Liver (tissue), 9 donors: ENCODE data around the gene GLB1L2. TPM values are rescaled to one million over a fixed set of nuclear protein-coding genes. Genes with fewer than 3 reads are reported as not detected.

ENCODE experiments used
- DNase-seq: peaks from one replicate; pipeline ENCODE4 v3.0.0-alpha.2; 2017; ENCODE audit warnings: low spot score
- H3K27ac ChIP-seq, 2 donors: one replicate each; pipeline ENCODE4 v1.7.0; 2013; ENCODE audit warnings: inconsistent platforms in 2 of 2, low read length in 2 of 2, control low read depth in 1 of 2, low read depth in 1 of 2, mild to moderate bottlenecking in 1 of 2
- H3K27me3 ChIP-seq, 4 donors: one replicate each; pipeline versions ENCODE4 v1.6.1 to v1.7.0; 2013; ENCODE audit warnings: low read length in 3 of 4, inconsistent platforms in 1 of 4, mild to moderate bottlenecking in 1 of 4, moderate library complexity in 1 of 4; ENCODE audit not compliant: control insufficient read depth in 4 of 4, insufficient read depth in 4 of 4
- H3K36me3 ChIP-seq, 4 donors: one replicate each; pipeline versions ENCODE4 v1.6.1 to v1.7.0; 2013; ENCODE audit warnings: low read length in 3 of 4, mild to moderate bottlenecking in 3 of 4, low read depth in 1 of 4, moderate library complexity in 1 of 4; ENCODE audit not compliant: control insufficient read depth in 4 of 4, insufficient read depth in 3 of 4
- H3K4me1 ChIP-seq, 4 donors: one replicate each; pipeline versions ENCODE4 v1.6.1 to v1.7.0; 2013; ENCODE audit warnings: low read length in 3 of 4, mild to moderate bottlenecking in 3 of 4, moderate library complexity in 1 of 4; ENCODE audit not compliant: control insufficient read depth in 4 of 4, insufficient read depth in 4 of 4
- H3K4me3 ChIP-seq, 3 donors: one replicate each; pipeline versions ENCODE4 v1.6.1 to v1.7.0; 2013; ENCODE audit warnings: low read length in 3 of 3, control low read depth in 1 of 3, low read depth in 1 of 3, mild to moderate bottlenecking in 1 of 3
- H3K9ac ChIP-seq, 2 donors: one replicate each; pipeline ENCODE4 v1.7.0; 2013; ENCODE audit warnings: low read length in 2 of 2, mild to moderate bottlenecking in 2 of 2, moderate library complexity in 2 of 2, control low read depth in 1 of 2, low read depth in 1 of 2
- H3K9me3 ChIP-seq, 4 donors: one replicate each; pipeline versions ENCODE4 v1.6.1 to v1.7.0; 2013; ENCODE audit warnings: low read length in 3 of 4; ENCODE audit not compliant: control insufficient read depth in 4 of 4
- ATF3 ChIP-seq: IDR thresholded peaks from 2 replicates; pipeline ENCODE4 v1.6.1; 2016; ENCODE audit warnings: antibody characterized with exemption
- CTCF ChIP-seq: fragments of 150-350 bp; IDR thresholded peaks from 2 replicates; pipeline ENCODE4 v1.5.1; 2017; ENCODE audit warnings: improper control_type of control experiment, low read depth, low read length; ENCODE audit not compliant: missing input control
- EGR1 ChIP-seq, 2 donors: IDR thresholded peaks; 2 replicates each; pipeline ENCODE4 v1.6.1; 2016 to 2018; ENCODE audit warnings: antibody characterized with exemption in 2 of 2, low read depth in 2 of 2
- FOXA1 ChIP-seq: IDR thresholded peaks from 2 replicates; pipeline ENCODE4 v1.6.1; 2016; ENCODE audit warnings: antibody characterized with exemption
- FOXA2 ChIP-seq: IDR thresholded peaks from 2 replicates; pipeline ENCODE4 v1.6.1; 2016; ENCODE audit warnings: antibody characterized with exemption
- GABPA ChIP-seq, 2 donors: IDR thresholded peaks in 1 of 2; conservative IDR thresholded peaks in 1 of 2; 2 replicates each; pipeline ENCODE4 v1.6.1; 2016; ENCODE audit warnings: antibody characterized with exemption in 2 of 2, mild to moderate bottlenecking in 1 of 2, moderate library complexity in 1 of 2
- HNF4A ChIP-seq, 2 donors: conservative IDR thresholded peaks; 2 replicates each; pipeline ENCODE4 v1.6.1; 2016; ENCODE audit warnings: antibody characterized with exemption in 2 of 2, mild to moderate bottlenecking in 2 of 2
- HNF4G ChIP-seq: IDR thresholded peaks from 2 replicates; pipeline ENCODE4 v1.6.1; 2016; ENCODE audit warnings: antibody characterized with exemption
- JUND ChIP-seq, 2 donors: IDR thresholded peaks; 2 replicates each; pipeline ENCODE4 v1.6.1; 2016; ENCODE audit warnings: antibody characterized with exemption in 2 of 2
- MAX ChIP-seq: IDR thresholded peaks from 2 replicates; pipeline ENCODE4 v1.6.1; 2016; ENCODE audit warnings: antibody characterized with exemption
- NR2F2 ChIP-seq: IDR thresholded peaks from 2 replicates; pipeline ENCODE4 v1.6.1; 2016; ENCODE audit warnings: antibody characterized with exemption
- RAD21 ChIP-seq, 2 donors: IDR thresholded peaks; 2 replicates each; pipeline ENCODE4 v1.6.1; 2016; ENCODE audit warnings: antibody characterized with exemption in 2 of 2, mild to moderate bottlenecking in 2 of 2
- REST ChIP-seq: IDR thresholded peaks from 2 replicates; pipeline ENCODE4 v1.6.1; 2016; ENCODE audit warnings: antibody characterized with exemption, mild to moderate bottlenecking
- RXRA ChIP-seq, 2 donors: IDR thresholded peaks; 2 replicates each; pipeline ENCODE4 v1.6.1; 2017 to 2018; ENCODE audit warnings: antibody characterized with exemption in 2 of 2, mild to moderate bottlenecking in 1 of 2
- SP1 ChIP-seq: IDR thresholded peaks from 2 replicates; pipeline ENCODE4 v1.6.1; 2018; ENCODE audit warnings: antibody characterized with exemption, mild to moderate bottlenecking
- TAF1 ChIP-seq: conservative IDR thresholded peaks from 2 replicates; pipeline ENCODE4 v1.6.1; 2016; ENCODE audit warnings: antibody characterized with exemption, mild to moderate bottlenecking
- YY1 ChIP-seq: IDR thresholded peaks from 2 replicates; pipeline ENCODE4 v1.6.1; 2016; ENCODE audit warnings: antibody characterized with exemption, mild to moderate bottlenecking
- ZBTB33 ChIP-seq: IDR thresholded peaks from 2 replicates; pipeline ENCODE4 v1.6.1; 2016; ENCODE audit warnings: antibody characterized with exemption
- WGBS: extraction: QIAGEN DNeasy Blood & Tissue Kit; methylation state at CpG from one replicate; pipeline ENCODE4 v1.1.7; 2013; 5-methylcytosine and 5-hydroxymethylcytosine counted together
- polyA plus RNA-seq, 2 donors: library from polyadenylated mRNA; stranded (reverse) in 1 of 2; unstranded in 1 of 2; fragments of 200-250 nt in 1 of 2; fragments of >200 nt in 1 of 2; fragmentation: Nextera tagmentation in 1 of 2; extraction: Ambion mirVana in 1 of 2; gene quantifications; one replicate each; pipeline versions ENCODE4 v1.2.1 to v1.2.3, GENCODE V29; 2013 to 2015
- total RNA-seq, 2 donors: library from RNA; depleted of rRNA; stranded (reverse); fragments of >200 nt; gene quantifications; one replicate each; pipeline ENCODE4 v1.2.3, GENCODE V29; 2014
- donor health status: healthy.
- donor health status: healthy.
- donor health status: healthy.
- donor health status: healthy.
- donor health status: healthy.

The GLB1L2 gene
- total and polyA plus RNA-seq, 4 donors = 0.23 to 0.50 (median 0.42) TPM

GRCh38 chr11:134413826-134414731 lies 82.3 kb downstream of the GLB1L2 start:
- Histone ChIP-seq H3K4me1 (peaks cover 0 to 19% (median 6%) of the 10 kb centered on the region in 4 donors), H3K36me3 (no peaks in the 10 kb centered on the region), H3K9ac (no peak overlapping the region), H3K4me3 (no peak overlapping the region), H3K27ac (no peak overlapping the region), H3K27me3 (no peaks in the 10 kb centered on the region), H3K9me3 (no peaks in the 10 kb centered on the region)
- TF ChIP-seq GABPA (IDR thresholded peaks at IDR 0.05 in 1 of 2, conservative IDR thresholded peaks at IDR 0.05 in 1 of 2) = no peak
- TF ChIP-seq JUND (IDR thresholded peaks at IDR 0.05) = no peak
- no peak for TF ChIP-seq NR2F2
- no peak for TF ChIP-seq REST
- no peak for TF ChIP-seq TAF1
- no peak for TF ChIP-seq ZBTB33
- TF ChIP-seq EGR1 (IDR thresholded peaks at IDR 0.05; ENCODE audit: low read depth in 2 of 2) = no peak
- TF ChIP-seq HNF4G = no peak
- TF ChIP-seq CTCF = no peak
- no peak for TF ChIP-seq RXRA (IDR thresholded peaks at IDR 0.05)
- no peak for TF ChIP-seq YY1
- no peak for TF ChIP-seq HNF4A (conservative IDR thresholded peaks at IDR 0.05)
- no peak for TF ChIP-seq RAD21 (IDR thresholded peaks at IDR 0.05)
- no peak for TF ChIP-seq MAX
- TF ChIP-seq ATF3 = no peak
- no peak for TF ChIP-seq FOXA1
- TF ChIP-seq FOXA2 = no peak
- no peak for TF ChIP-seq SP1
- 65% methylated on average over 18 of the region's 18 CpGs for WGBS
- DNase-seq = no peak
